GM21786 (cell line): ENCODE data around the gene SHISA9.

Experiments
- ATAC-seq: cut with Tn5 transposase; IDR thresholded peaks from one replicate; pipeline ENCODE4 v1.9.1; 2021; ENCODE audit not compliant: unreplicated experiment

Gene SHISA9

GRCh38 chr16:13245713-13246377 lies 344.4 kb downstream of the SHISA9 start:
- ATAC-seq = no peak

GRCh38 chr16:13254998-13255614 lies 353.7 kb downstream of the SHISA9 start:
- ATAC-seq = no peak

DNA sequence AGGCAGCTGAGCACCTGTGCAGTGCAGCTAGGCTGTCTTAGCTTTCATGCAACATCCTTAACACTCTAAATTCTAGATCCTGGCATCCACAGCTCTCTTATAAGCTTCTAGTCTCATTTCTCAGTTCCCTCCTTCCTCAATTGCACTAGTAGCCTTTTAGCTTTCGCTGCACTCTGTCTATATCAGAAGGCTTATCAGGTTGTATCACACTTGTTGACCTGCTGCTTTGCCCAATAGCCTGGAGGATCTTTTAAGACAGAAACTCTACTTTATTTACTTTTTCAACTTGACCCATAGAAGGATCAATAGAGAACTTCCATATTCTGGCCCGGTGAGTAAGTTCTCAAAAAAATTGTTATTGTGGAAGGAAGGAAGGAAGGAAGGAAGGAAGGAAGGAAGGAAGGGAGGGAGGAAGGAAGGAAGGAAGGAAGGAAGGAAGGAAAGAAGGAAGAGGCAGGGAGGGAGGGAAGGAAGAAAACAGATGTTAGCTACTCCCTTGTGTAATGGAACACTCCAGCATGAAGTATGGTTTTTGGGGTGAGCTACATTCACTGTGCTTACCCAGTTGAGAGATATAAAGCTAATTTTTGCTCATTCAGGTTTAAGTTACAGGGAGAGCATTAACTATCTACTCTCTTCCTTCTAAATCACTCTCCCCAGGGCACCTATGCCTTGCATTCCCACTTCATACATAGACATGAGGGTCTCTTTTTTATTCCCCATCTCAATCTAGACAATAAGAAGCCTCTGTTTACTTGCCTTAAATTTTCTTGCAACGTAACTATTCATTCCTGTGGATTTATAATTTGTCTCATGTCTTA lies 361.1 kb downstream of the SHISA9 start:
- ATAC-seq = no peak

DNA sequence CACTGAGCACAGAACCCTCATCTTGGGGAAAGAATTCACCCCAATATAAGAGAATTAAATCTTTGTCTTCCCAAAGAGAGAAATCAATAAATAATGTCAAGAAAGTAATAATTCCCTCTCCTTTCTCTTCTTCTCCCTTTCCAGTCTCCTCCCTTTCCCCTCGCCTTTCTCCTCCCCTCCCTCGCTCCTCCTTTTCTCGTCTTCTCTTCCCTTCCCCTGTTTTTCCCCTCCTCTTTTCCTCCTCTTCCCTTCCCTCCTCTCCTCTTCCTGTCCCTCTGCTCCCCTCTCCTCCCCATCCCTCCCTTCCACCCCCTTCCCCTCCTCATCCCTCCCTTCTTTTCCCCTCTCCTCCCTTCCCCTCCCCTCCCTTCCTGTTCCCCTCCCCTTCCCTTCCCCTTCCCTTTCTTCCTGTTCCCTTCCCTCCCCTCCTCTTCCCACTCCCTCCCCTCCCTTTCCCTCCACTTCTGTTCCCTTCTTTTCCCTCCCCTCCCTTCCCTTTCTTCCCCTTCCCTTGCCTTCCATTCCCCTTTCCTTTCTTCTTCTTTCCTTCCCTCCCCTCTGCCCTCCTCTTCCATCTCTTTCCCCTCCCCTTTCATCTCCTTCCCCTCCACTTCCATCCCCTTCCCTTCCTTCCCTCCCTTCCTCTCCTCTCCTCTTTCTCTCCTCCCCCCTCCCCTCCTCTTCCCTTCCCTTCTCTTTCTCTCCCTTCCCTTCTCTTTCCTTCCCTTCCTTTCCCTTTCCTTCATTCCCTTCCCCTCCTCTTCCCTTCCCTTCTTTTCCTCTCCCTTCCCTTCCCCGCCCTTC lies 363.6 kb downstream of the SHISA9 start:
- ATAC-seq = no peak

DNA sequence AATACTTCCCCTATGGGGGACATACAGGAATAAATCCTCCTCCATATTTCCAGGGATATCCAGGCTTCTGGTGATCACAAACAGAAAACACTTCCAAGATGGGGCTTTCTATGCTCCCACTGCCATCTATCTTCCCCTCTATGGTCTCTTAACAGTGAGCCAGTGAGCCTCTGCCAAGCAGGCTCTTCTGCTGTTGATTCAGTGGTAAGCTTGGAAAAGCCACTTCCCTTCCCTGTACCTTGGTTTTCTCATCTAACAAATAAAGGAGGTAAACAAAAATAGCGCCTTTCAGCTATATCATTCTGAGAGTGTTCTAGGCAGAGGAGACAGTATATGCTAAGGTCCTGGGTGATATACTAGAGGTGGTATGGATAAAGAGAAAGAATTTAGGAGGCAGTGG lies 368.0 kb downstream of the SHISA9 start:
- ATAC-seq = no peak

DNA sequence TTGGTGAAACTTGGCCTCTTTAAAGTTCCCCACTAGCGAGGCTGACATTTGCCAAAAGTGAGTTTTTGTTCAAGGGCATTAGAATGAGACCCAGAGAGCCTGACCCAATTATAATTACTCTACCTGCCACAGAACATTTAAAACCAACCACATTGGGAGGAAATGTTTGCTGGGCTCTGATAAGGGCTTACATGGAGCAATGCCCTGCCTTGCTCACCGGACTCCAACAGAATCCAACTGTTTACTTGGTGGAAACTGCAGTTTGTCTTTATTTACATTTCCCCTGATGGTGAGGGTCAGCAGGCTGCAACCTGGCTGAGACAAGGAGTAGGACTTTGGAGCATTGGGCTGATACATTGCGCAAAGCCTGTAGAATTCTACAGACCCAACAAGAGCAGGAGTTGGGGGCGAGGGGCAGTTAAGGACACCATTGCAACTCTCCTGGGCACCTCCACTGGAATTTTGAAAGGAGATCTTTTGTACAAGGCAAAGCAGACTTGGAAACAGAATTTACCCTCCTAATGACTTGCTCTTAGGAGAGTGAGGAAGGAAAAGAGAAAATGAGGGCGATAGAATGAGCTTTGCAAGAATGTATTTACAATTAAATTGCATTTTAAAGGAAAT lies 368.6 kb downstream of the SHISA9 start:
- ATAC-seq = no peak

DNA sequence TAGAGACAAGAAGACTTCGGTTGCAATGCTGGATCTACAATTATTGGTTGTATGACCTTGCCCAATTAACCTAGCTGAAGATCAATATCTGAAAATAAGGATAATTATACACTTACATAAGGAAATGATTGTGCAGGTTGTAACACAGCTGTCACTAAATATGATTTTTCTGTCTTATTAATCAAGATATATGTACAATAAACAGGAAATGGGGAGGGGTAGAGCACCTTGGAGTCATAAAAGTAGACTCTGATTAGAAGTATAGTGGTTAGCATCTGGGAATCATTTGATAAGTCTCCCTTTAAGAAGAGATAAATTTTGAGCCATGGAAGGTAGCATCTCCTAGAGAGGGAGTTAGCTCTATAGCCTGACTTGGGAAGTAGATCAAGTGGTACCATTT lies 369.2 kb downstream of the SHISA9 start:
- ATAC-seq = no peak

DNA sequence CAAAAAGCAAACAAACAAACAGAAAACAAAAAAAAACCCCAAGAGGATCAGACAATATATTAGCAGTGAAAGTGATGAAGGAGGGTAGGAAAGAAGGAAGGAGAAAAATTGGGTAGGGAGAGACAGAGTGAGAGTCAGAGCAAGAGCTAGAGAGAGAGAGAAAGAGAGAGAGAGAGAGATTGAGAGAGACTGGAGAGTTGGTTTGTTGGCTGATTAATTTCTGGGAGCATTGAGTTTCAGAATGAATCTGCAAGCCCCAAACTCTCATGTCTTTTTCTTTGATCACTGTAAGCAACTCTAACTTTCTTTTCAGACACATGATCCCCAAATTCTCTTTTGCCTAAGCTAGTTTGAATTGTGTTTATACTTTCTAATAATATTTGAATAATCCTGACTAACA lies 388.1 kb downstream of the SHISA9 start:
- no peak for ATAC-seq
